K562 (cell line): ENCODE results near the gene ZNF92. TPM values are rescaled to one million over a fixed set of nuclear protein-coding genes. Genes with fewer than 3 reads are reported as not detected.
"Not testable (repeated sequence)": the region's sequence is repeated elsewhere in the genome, so short reads cannot be mapped to it uniquely, and the experiment has no call there.

ENCODE experiments used
- ATAC-seq: fragments of 200-7000 bp; cut with Tn5 transposase; 3 replicates; pipeline ENCODE4 v1.9.1; 2020; ENCODE audit warnings: moderate library complexity
- BruUV-seq: library from RNA; stranded (reverse); fragments of 400-500 nt; replicated peaks from 2 replicates; lab custom pipeline; 2021; lab: Mats Ljungman, UMichigan
- CTCF ChIA-PET: fragments of 300-600 bp; formaldehyde crosslinking; extraction: SDS; loops from one replicate; lab custom pipeline; 2021; ENCODE audit warnings: low intra/inter-chr PET ratio; lab: Yijun Ruan, JAX
- POLR2A ChIA-PET: fragments of 300-600, 350-650 bp; sonication (Branson Sonifier 250); formaldehyde crosslinking; extraction: SDS; loops from one replicate; lab custom pipeline; 2021; ENCODE audit warnings: antibody characterized with exemption, inconsistent platforms; lab: Yijun Ruan, JAX
- DNase-seq, 4 experiments: peaks; one replicate each; pipeline versions ENCODE4 v3.0.0 to v3.0.0-alpha.2; 2011 to 2018; ENCODE audit warnings: low spot score in 3 of 4, mixed read lengths in 3 of 4; ENCODE audit errors: extremely low read depth in 1 of 4
- FAIRE-seq: peaks from 2 replicates; lab custom pipeline; 2011; peaks lifted over from hg19 to GRCh38; lab: Jason Lieb, UNC
- H2AFZ ChIP-seq: 2 replicates; pipeline ENCODE4 v1.6.0; 2011; ENCODE audit warnings: low read depth, low read length, control low read depth, inconsistent platforms
- H3K27ac ChIP-seq: fragments of 200-600 bp; 3 replicates; pipeline ENCODE4 v1.8.0; 2011; ENCODE audit warnings: low read depth, mild to moderate bottlenecking, control low read depth, inconsistent platforms, low read length, moderate library complexity, mixed read lengths; ENCODE audit errors: extremely low read depth
- H3K27me3 ChIP-seq, 2 experiments: fragments of 300-600 bp in 1 of 2; 2 replicates in 1 of 2; 3 replicates in 1 of 2; pipeline versions ENCODE4 v1.6.0 to v1.8.0; 2011; ENCODE audit warnings: inconsistent platforms in 2 of 2, low read length in 2 of 2, mild to moderate bottlenecking in 1 of 2, mixed read lengths in 1 of 2, moderate library complexity in 1 of 2; ENCODE audit not compliant: control insufficient read depth in 2 of 2, insufficient read depth in 2 of 2
- H3K36me3 ChIP-seq: fragments of 300-600 bp; 3 replicates; pipeline ENCODE4 v1.8.0; 2011; ENCODE audit warnings: mild to moderate bottlenecking, low read length, inconsistent platforms; ENCODE audit not compliant: control insufficient read depth, insufficient read depth
- H3K4me1 ChIP-seq, 2 experiments: fragments of 200-600 bp in 1 of 2; replicated peaks in 1 of 2; 2 replicates in 1 of 2; 3 replicates in 1 of 2; pipeline versions ENCODE4 v1.5.1 to v1.8.0; 2011; ENCODE audit warnings: inconsistent platforms in 2 of 2, low read length in 2 of 2, mild to moderate bottlenecking in 1 of 2, mixed read lengths in 1 of 2, moderate library complexity in 1 of 2; ENCODE audit not compliant: control insufficient read depth in 2 of 2, insufficient read depth in 2 of 2
- H3K4me2 ChIP-seq: 2 replicates; pipeline ENCODE4 v1.6.1; 2011; ENCODE audit warnings: low read length, control low read depth, inconsistent platforms, mixed read lengths; ENCODE audit not compliant: insufficient read depth
- H3K4me3 ChIP-seq: fragments of 200-600 bp; sonication (generic), shearing (Covaris generic); 2 replicates; pipeline ENCODE4 v1.5.1; 2016; ENCODE audit warnings: control low read depth, inconsistent platforms
- H3K79me2 ChIP-seq: fragments of 200-600 bp; 3 replicates; pipeline ENCODE4 v1.8.0; 2011; ENCODE audit warnings: low read length, inconsistent platforms; ENCODE audit not compliant: control insufficient read depth, insufficient read depth
- H3K9ac ChIP-seq, 2 experiments: 2 replicates each; pipeline versions ENCODE4 v1.6.0 to v1.6.1; 2011; ENCODE audit warnings: low read depth in 2 of 2, low read length in 2 of 2, control low read depth in 1 of 2, inconsistent platforms in 1 of 2, mild to moderate bottlenecking in 1 of 2, mixed read lengths in 1 of 2; ENCODE audit not compliant: insufficient read depth in 1 of 2
- H3K9me1 ChIP-seq: one replicate; pipeline ENCODE4 v1.6.0; 2011; ENCODE audit warnings: inconsistent platforms, mild to moderate bottlenecking, low read length, moderate library complexity; ENCODE audit not compliant: control insufficient read depth, insufficient read depth
- H3K9me3 ChIP-seq: replicated peaks from 2 replicates; pipeline ENCODE4 v1.5.1; 2011; ENCODE audit warnings: low read depth, low read length, inconsistent platforms; ENCODE audit not compliant: control insufficient read depth, insufficient read depth
- H4K20me1 ChIP-seq: replicated peaks from 2 replicates; pipeline ENCODE4 v1.6.1; 2011; ENCODE audit warnings: low read length, inconsistent platforms, mixed read lengths; ENCODE audit not compliant: control insufficient read depth, insufficient read depth
- BDP1 ChIP-seq: IDR thresholded peaks from 3 replicates; pipeline ENCODE4 v1.6.1; 2011; ENCODE audit not compliant: insufficient read length, insufficient read depth
- BRF1 ChIP-seq: IDR thresholded peaks from 3 replicates; pipeline ENCODE4 v1.6.1; 2011; ENCODE audit warnings: borderline replicate concordance, mild to moderate bottlenecking; ENCODE audit not compliant: insufficient read length; ENCODE audit errors: extremely low read depth
- CBFB ChIP-seq: sonication (generic); formaldehyde crosslinking; IDR thresholded peaks from 2 replicates; pipeline ENCODE4 v1.4.0; 2020; ENCODE audit warnings: mild to moderate bottlenecking, missing genetic modification reagents
- HLTF ChIP-seq: fragments of 450-650 bp; IDR thresholded peaks from 2 replicates; pipeline ENCODE4 v1.6.1; 2016
- HMGN3 ChIP-seq: IDR thresholded peaks from 2 replicates; pipeline ENCODE4 v1.6.1; 2011; ENCODE audit warnings: borderline replicate concordance, low read depth, mild to moderate bottlenecking, mixed read lengths, low read length; ENCODE audit not compliant: insufficient read length; ENCODE audit errors: extremely low read depth
- KLF1 ChIP-seq: fragments of 450-650 bp; IDR thresholded peaks from 2 replicates; pipeline ENCODE4 v1.6.1; 2016; ENCODE audit warnings: missing genetic modification characterization, missing compliant biosample characterization
- KLF13 ChIP-seq: fragments of 450-650 bp; IDR thresholded peaks from 2 replicates; pipeline ENCODE4 v1.6.1; 2016; ENCODE audit warnings: missing genetic modification characterization, low read depth, mild to moderate bottlenecking, missing compliant biosample characterization, moderate library complexity, borderline replicate concordance
- MEIS2 ChIP-seq: fragments of 450-650 bp; IDR thresholded peaks from 2 replicates; pipeline ENCODE4 v1.6.1; 2014; ENCODE audit warnings: mild to moderate bottlenecking; ENCODE audit not compliant: partially characterized antibody
- MNT ChIP-seq, 2 experiments: fragments of 450-650 bp; conservative IDR thresholded peaks; 2 replicates each; pipeline ENCODE4 v1.6.1; 2017; ENCODE audit warnings: mild to moderate bottlenecking in 2 of 2, moderate library complexity in 2 of 2
- NRF1 ChIP-seq, 2 experiments: fragments of 450-650 bp; IDR thresholded peaks in 1 of 2; conservative IDR thresholded peaks in 1 of 2; 2 replicates each; pipeline ENCODE4 v1.6.1; 2014; ENCODE audit warnings: mild to moderate bottlenecking in 2 of 2
- RBM22 ChIP-seq: fragments of 200-400 bp; formaldehyde crosslinking; IDR thresholded peaks from 2 replicates; pipeline ENCODE4 v1.6.1; 2018; ENCODE audit warnings: low read length, low read depth; ENCODE audit not compliant: poor library complexity, severe bottlenecking
- SIRT6 ChIP-seq: IDR thresholded peaks from one replicate; pipeline ENCODE4 v1.6.1; 2012; ENCODE audit warnings: low read depth, mild to moderate bottlenecking, control low read depth, inconsistent platforms, low read length, moderate library complexity
- ZNF696 ChIP-seq: fragments of 250-450 bp; sonication (Bioruptor Pico); conservative IDR thresholded peaks from 2 replicates; pipeline ENCODE4 v1.4.0; 2020; ENCODE audit warnings: mild to moderate bottlenecking, moderate library complexity
- ZNF717 ChIP-seq: fragments of 250-450 bp; sonication (Bioruptor Pico); IDR thresholded peaks from 2 replicates; pipeline ENCODE4 v1.5.0; 2021
- WGBS: fragments of 100-300 bp; shearing (Covaris generic); methylation state at CpG from one replicate; pipeline ENCODE4 v1.1.6; 2016; ENCODE audit warnings: low coverage, mixed read lengths; ENCODE audit not compliant: insufficient coverage; ENCODE audit errors: missing lambda C conversion rate; 5-methylcytosine and 5-hydroxymethylcytosine counted together
- in situ Hi-C: fragments of 300-500 bp; cut with MboI; formaldehyde crosslinking; loops from 4 replicates; pipeline ENCODE4 v1.15.0; 2018; ENCODE audit warnings: inconsistent platforms, mixed read lengths
- intact Hi-C: fragments of 100-400 bp; cut with micrococcal nuclease; formaldehyde crosslinking; loops from 2 replicates; pipeline ENCODE4 v1.14.2; 2022
- polyA plus RNA-seq, 8 experiments: library from polyadenylated mRNA; depleted of rRNA in 4 of 8; stranded (reverse) in 5 of 8; unstranded in 3 of 8; fragments of >200 nt; fragmentation: Nextera tagmentation in 2 of 8; fragmentation: Illumina TruSeq in 1 of 8; extraction: Ambion mirVana in 2 of 8; extraction: Trizol in 1 of 8; gene quantifications; 2 replicates each; pipeline versions ENCODE4 v1.2.1 to v1.2.3, GENCODE V29; 2011 to 2014; ENCODE audit warnings: inconsistent platforms in 1 of 8, missing spikeins in 1 of 8
- total RNA-seq, 7 experiments: library from RNA; depleted of rRNA in 6 of 7; stranded (reverse); fragments of >200 nt in 6 of 7; fragmentation: Illumina TruSeq in 2 of 7; extraction: Trizol in 2 of 7; gene quantifications; 2 replicates each; pipeline versions ENCODE4 v1.2.1 to v1.2.3, GENCODE V29; 2011 to 2021; ENCODE audit warnings: low replicate concordance in 1 of 7

The ZNF92 gene
- total and polyA plus RNA-seq, 9 of the 15 experiments (the other 6 are each of a cell fraction or from before 2014, with no cell fraction given) = 8.9 to 29.4 (median 12.5) TPM

GRCh38 chr7:65399101-65399500 is 25.4 kb downstream of the ZNF92 start:
- CTCF ChIA-PET, ATAC-seq, H4K20me1 ChIP-seq, H3K9me1 ChIP-seq, H3K4me3 ChIP-seq, H3K27me3 ChIP-seq, BruUV-seq, H3K4me2 ChIP-seq, H2AFZ ChIP-seq, H3K9ac ChIP-seq, intact Hi-C loops, in situ Hi-C loops, H3K27ac ChIP-seq, DNase-seq, FAIRE-seq, H3K4me1 ChIP-seq: not testable (repeated sequence)
- Histone ChIP-seq H3K9me3 (peaks cover 15% of the 10 kb centered on the region), H3K36me3 (peaks cover 47% of the 10 kb centered on the region; the same call in 2 of the 3 replicates), H3K79me2 (peaks cover 15% of the 10 kb centered on the region)
- POLR2A ChIA-PET = interaction anchor here (1.0 kb wide), 1 partner anchor 14 kb away, joined by 5 read pairs; no protein-coding TSS in a partner anchor
- WGBS = 88% methylated on average over 1 of the region's 1 CpG

GRCh38 chr7:65404020-65404419 is 30.4 kb downstream of the ZNF92 start:
- in situ Hi-C loops = no loop called here
- intact Hi-C loops = no loop called here
- FAIRE-seq (no peak), DNase-seq (peak in 2 of 4 experiments; percentile 17 to 41), ATAC-seq (peak; percentile 37; the same call in 1 of the 3 replicates)
- H3K4me2 ChIP-seq = no peak overlapping the region
- H4K20me1 ChIP-seq = no peaks in the 10 kb centered on the region
- BruUV-seq = no TSS peak
- peaks cover 12% of the 10 kb centered on the region; the same call in 2 of the 3 replicates for H3K36me3 ChIP-seq
- no peak overlapping the region for H3K9ac ChIP-seq
- ChIA-PET POLR2A (no interaction called here), CTCF (no interaction called here)
- no peaks in the 10 kb centered on the region for H3K4me1 ChIP-seq
- H2AFZ ChIP-seq = no peak overlapping the region
- no peak overlapping the region for H3K27ac ChIP-seq
- no peak overlapping the region for H3K4me3 ChIP-seq
- H3K27me3 ChIP-seq = no peaks in the 10 kb centered on the region
- no peaks in the 10 kb centered on the region for H3K9me1 ChIP-seq
- H3K9me3 ChIP-seq = peaks cover 12% of the 10 kb centered on the region
- H3K79me2 ChIP-seq = no peaks in the 10 kb centered on the region
- 10% methylated on average over 1 of the region's 1 CpG for WGBS
- no peak for TF ChIP-seq ZNF696 (CRISPR knock-in tag)
- TF ChIP-seq HMGN3 = no peak
- no peak for TF ChIP-seq ZNF717 (CRISPR knock-in tag)
- no peak for TF ChIP-seq MNT (conservative IDR thresholded peaks at IDR 0.05)
- no peak for TF ChIP-seq KLF13 (tag)
- no peak for TF ChIP-seq MEIS2
- TF ChIP-seq NRF1 (conservative IDR thresholded peaks at IDR 0.05 in 1 of 2, IDR thresholded peaks at IDR 0.05 in 1 of 2) = no peak
- no peak for TF ChIP-seq SIRT6
- no peak for TF ChIP-seq BRF1
- TF ChIP-seq RBM22 = no peak
- no peak for TF ChIP-seq CBFB
- TF ChIP-seq BDP1 = no peak
- peak; percentile 96 for TF ChIP-seq HLTF
- no peak for TF ChIP-seq KLF1 (tag)
